Dermis microvascular lymphatic vessel endothelial cell (primary cell): ENCODE results near the gene LRP11. TPM values are rescaled to one million over a fixed set of nuclear protein-coding genes. Genes with fewer than 3 reads are reported as not detected.
A peak's percentile ranks its signal among the peaks of the same experiment; 100 is the strongest.
"Not testable (repeated sequence)": the region's sequence is repeated elsewhere in the genome, so short reads cannot be mapped to it uniquely, and the experiment has no call there.

Experiments used
- DNase-seq, 2 donors: peaks; one replicate each; pipeline versions ENCODE4 v3.0.0 to v3.0.0-alpha.2; 2010; ENCODE audit warnings: low read depth in 2 of 2
- total RNA-seq: library from RNA; depleted of rRNA; stranded (reverse); fragments of >200 nt; gene quantifications from 2 replicates; pipeline ENCODE4 v1.2.1, GENCODE V29; 2014

Gene LRP11
- total RNA-seq, 1 donor from 2014 or later: 7.1 TPM

- no peak for DNase-seq
Observed at GRCh38 chr6:149851461-149852110, 12.6 kb downstream of the LRP11 start.

GRCh38 chr6:149848343-149848742 is 15.8 kb downstream of the LRP11 start:
- not testable (repeated sequence) for DNase-seq

- no peak for DNase-seq
Observed at GRCh38 chr6:149847939-149848267, 16.3 kb downstream of the LRP11 start.

- DNase-seq: peak in 1 of 2 donors; percentile 35
Observed at GRCh38 chr6:149846321-149846720, 17.8 kb downstream of the LRP11 start.

GRCh38 chr6:149845549-149845948 is 18.6 kb downstream of the LRP11 start:
- DNase-seq: no peak

GRCh38 chr6:149844480-149844879 is 19.7 kb downstream of the LRP11 start:
- no peak for DNase-seq

GRCh38 chr6:149844036-149844435 is 20.1 kb downstream of the LRP11 start:
- DNase-seq: not testable (repeated sequence)

- no peak for DNase-seq
Observed at GRCh38 chr6:149843051-149843633, 21.0 kb downstream of the LRP11 start.

GRCh38 chr6:149842331-149842730 is 21.8 kb downstream of the LRP11 start:
- no peak for DNase-seq

- DNase-seq: peak; percentile 70 to 77
Observed at GRCh38 chr6:149840345-149841075, 23.6 kb downstream of the LRP11 start.

- DNase-seq: peak; percentile 48 to 67
Observed at GRCh38 chr6:149834513-149835481, 29.4 kb downstream of the LRP11 start.

- DNase-seq: no peak
Observed at GRCh38 chr6:149833651-149834050, 30.5 kb downstream of the LRP11 start.

GRCh38 chr6:149831308-149831820 is 32.8 kb downstream of the LRP11 start:
- no peak for DNase-seq

- DNase-seq: no peak
Observed at GRCh38 chr6:149830731-149831307, 33.3 kb downstream of the LRP11 start.

- no peak for DNase-seq
Observed at GRCh38 chr6:149825292-149825691, 38.9 kb downstream of the LRP11 start.

- DNase-seq: no peak
Observed at GRCh38 chr6:149823013-149823412, 41.1 kb downstream of the LRP11 start.

- no peak for DNase-seq
Observed at GRCh38 chr6:149821492-149821891, 42.7 kb downstream of the LRP11 start.

GRCh38 chr6:149820506-149820905 is 43.7 kb downstream of the LRP11 start:
- DNase-seq: no peak

GRCh38 chr6:149815788-149816187 is 48.4 kb downstream of the LRP11 start:
- no peak for DNase-seq

- DNase-seq: no peak
Observed at GRCh38 chr6:149813351-149813750, 50.8 kb downstream of the LRP11 start.

GRCh38 chr6:149809798-149810197 is 54.4 kb downstream of the LRP11 start:
- no peak for DNase-seq
